ENCODE measurements around the gene TGFBRAP1. TPM values are rescaled to one million over a fixed set of nuclear protein-coding genes. Genes with fewer than 3 reads are reported as not detected.

The TGFBRAP1 gene
- total and polyA plus RNA-seq, 2 donors from 2014 or later = 6.7 to 25.8 TPM

GRCh38 chr2:105335469-105335868, 5.9 kb upstream of the TGFBRAP1 start:
- Histone ChIP-seq H3K4me3 (ENCODE audit: low read length in 3 of 3) (no peak overlapping the region), H3K27me3 (ENCODE audit: control insufficient read depth, insufficient read depth, low read length) (no peaks in the 10 kb centered on the region), H3K4me1 (ENCODE audit: control insufficient read depth in 2 of 3, insufficient read depth in 2 of 3, low read depth in 1 of 3, low read length in 3 of 3) (peaks cover 5 to 10% (median 9%) of the 10 kb centered on the region in 3 donors), H3K9me3 (ENCODE audit: control insufficient read depth in 2 of 3, insufficient read depth in 1 of 3, low read length in 3 of 3) (no peaks in the 10 kb centered on the region), H3K27ac (ENCODE audit: low read depth in 2 of 2, low read length in 2 of 2) (no peak overlapping the region), H3K36me3 (ENCODE audit: control insufficient read depth in 2 of 3, insufficient read depth in 3 of 3, low read length in 3 of 3) (peaks cover 0 to 8% (median 5%) of the 10 kb centered on the region in 3 donors), H3K9ac (ENCODE audit: low read length in 3 of 3) (no peak overlapping the region)
- intact Hi-C loops (cut with DNase I) = no loop called here
- DNase-seq (no peak), FAIRE-seq (no peak)
- TF ChIP-seq CTCF (IDR thresholded peaks at IDR 0.05; ENCODE audit: borderline replicate concordance, extremely low read depth, insufficient read depth) = no peak

- FAIRE-seq = no peak
Observed at GRCh38 chr2:105334211-105334610, 4.7 kb upstream of the TGFBRAP1 start.

GRCh38 chr2:105330681-105331375, 1.3 kb upstream of the TGFBRAP1 start:
- no peak for FAIRE-seq
- Histone ChIP-seq H3K4me1 (ENCODE audit: control insufficient read depth in 2 of 3, insufficient read depth in 2 of 3, low read depth in 1 of 3, low read length in 3 of 3) (peaks cover 0 to 17% (median 12%) of the 10 kb centered on the region in 3 donors), H3K9ac (ENCODE audit: low read length in 3 of 3) (peak overlapping the region in 1 of 3 donors; percentile 83), H3K27me3 (ENCODE audit: control insufficient read depth, insufficient read depth, low read length) (no peaks in the 10 kb centered on the region), H3K27ac (ENCODE audit: low read depth in 2 of 2, low read length in 2 of 2) (peak overlapping the region in 1 of 2 donors; percentile 45), H3K4me3 (ENCODE audit: low read length in 3 of 3) (no peak overlapping the region), H3K9me3 (ENCODE audit: control insufficient read depth in 2 of 3, insufficient read depth in 1 of 3, low read length in 3 of 3) (no peaks in the 10 kb centered on the region), H3K36me3 (ENCODE audit: control insufficient read depth in 2 of 3, insufficient read depth in 3 of 3, low read length in 3 of 3) (peaks cover 0 to 4% (median 0%) of the 10 kb centered on the region in 3 donors)
- intact Hi-C loops (cut with DNase I) = no loop called here
- no peak for DNase-seq
- TF ChIP-seq CTCF (IDR thresholded peaks at IDR 0.05; ENCODE audit: borderline replicate concordance, extremely low read depth, insufficient read depth) = no peak

More at GRCh38 chr2:105334211-105334610, 4.7 kb upstream of the TGFBRAP1 start:
- intact Hi-C loops (cut with DNase I) = no loop called here
- H3K27me3 ChIP-seq (ENCODE audit: control insufficient read depth, insufficient read depth, low read length) = no peaks in the 10 kb centered on the region
- no peak overlapping the region for H3K4me3 ChIP-seq (ENCODE audit: low read length in 3 of 3)
- no peak for DNase-seq
- no peak overlapping the region for H3K27ac ChIP-seq (ENCODE audit: low read depth in 2 of 2, low read length in 2 of 2)
- no peak for TF ChIP-seq CTCF (IDR thresholded peaks at IDR 0.05; ENCODE audit: borderline replicate concordance, extremely low read depth, insufficient read depth)
- no peaks in the 10 kb centered on the region for H3K9me3 ChIP-seq (ENCODE audit: control insufficient read depth in 2 of 3, insufficient read depth in 1 of 3, low read length in 3 of 3)
- peaks cover 0 to 4% (median 0%) of the 10 kb centered on the region in 3 donors for H3K36me3 ChIP-seq (ENCODE audit: control insufficient read depth in 2 of 3, insufficient read depth in 3 of 3, low read length in 3 of 3)
- H3K9ac ChIP-seq (ENCODE audit: low read length in 3 of 3) = no peak overlapping the region
- H3K4me1 ChIP-seq (ENCODE audit: control insufficient read depth in 2 of 3, insufficient read depth in 2 of 3, low read depth in 1 of 3, low read length in 3 of 3) = peaks cover 5 to 13% (median 10%) of the 10 kb centered on the region in 3 donors
